Neural cell (in vitro differentiated cells): ENCODE results near the gene CDC37L1.

Source experiments
- EP300 ChIP-seq: fragments of 450-650 bp; conservative IDR thresholded peaks from 2 replicates; pipeline ENCODE4 v1.6.1; 2014; ENCODE audit warnings: antibody characterized with exemption, mild to moderate bottlenecking, moderate library complexity; ENCODE audit not compliant: poor library complexity, severe bottlenecking
- EZH2 ChIP-seq: fragments of 200-600, 300-800 bp; shearing (Covaris generic), sonication (generic); IDR thresholded peaks from 2 replicates; pipeline ENCODE4 v1.6.1; 2014; ENCODE audit warnings: antibody characterized with exemption, low read length, borderline replicate concordance, mild to moderate bottlenecking; ENCODE audit not compliant: insufficient read depth, poor library complexity, severe bottlenecking
- POLR2AphosphoS5 ChIP-seq: IDR thresholded peaks from 2 replicates; pipeline ENCODE4 v1.6.1; 2012
- SMC3 ChIP-seq: fragments of 450-650 bp; conservative IDR thresholded peaks from 2 replicates; pipeline ENCODE4 v1.6.1; 2014; ENCODE audit warnings: antibody characterized with exemption, mild to moderate bottlenecking, moderate library complexity; ENCODE audit not compliant: poor library complexity
- TAF1 ChIP-seq: IDR thresholded peaks from 2 replicates; pipeline ENCODE4 v1.6.1; 2012; ENCODE audit warnings: low read depth
- TF ChIP-seq, protein P1 (sequence below): fragments of 450-650 bp; IDR thresholded peaks from 2 replicates; pipeline ENCODE4 v1.5.1; 2014; ENCODE audit warnings: antibody characterized with exemption, mild to moderate bottlenecking, moderate library complexity; ENCODE audit not compliant: poor library complexity, severe bottlenecking
- TF ChIP-seq, protein P2 (sequence below): IDR thresholded peaks from 2 replicates; pipeline ENCODE4 v1.6.1; 2012; ENCODE audit warnings: borderline replicate concordance

DNA sequence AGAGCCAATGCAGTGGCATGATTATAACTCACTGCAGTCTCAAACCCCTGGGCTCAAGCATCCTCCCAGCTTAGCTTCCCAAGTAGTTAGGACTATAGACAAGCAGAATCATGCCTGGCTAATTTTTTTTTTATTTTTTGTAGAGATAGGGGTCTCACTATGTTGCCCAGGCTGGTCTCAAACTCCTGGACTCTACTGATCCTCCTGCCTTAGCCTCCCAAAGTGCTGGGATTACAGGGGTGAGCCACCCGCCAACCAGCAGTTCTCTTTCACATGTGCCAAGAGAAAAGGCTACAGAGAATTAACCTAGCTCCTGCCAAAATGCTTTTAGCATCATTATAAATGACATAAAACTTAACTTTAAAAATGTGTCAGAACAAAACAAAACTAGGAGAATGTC lies 53.5 kb downstream of the CDC37L1 start:
- TF ChIP-seq EP300 (no peak), SMC3 (no peak), EZH2 (no peak), POLR2AphosphoS5 (no peak), TAF1 (no peak)
- TF ChIP-seq, protein P1, sequence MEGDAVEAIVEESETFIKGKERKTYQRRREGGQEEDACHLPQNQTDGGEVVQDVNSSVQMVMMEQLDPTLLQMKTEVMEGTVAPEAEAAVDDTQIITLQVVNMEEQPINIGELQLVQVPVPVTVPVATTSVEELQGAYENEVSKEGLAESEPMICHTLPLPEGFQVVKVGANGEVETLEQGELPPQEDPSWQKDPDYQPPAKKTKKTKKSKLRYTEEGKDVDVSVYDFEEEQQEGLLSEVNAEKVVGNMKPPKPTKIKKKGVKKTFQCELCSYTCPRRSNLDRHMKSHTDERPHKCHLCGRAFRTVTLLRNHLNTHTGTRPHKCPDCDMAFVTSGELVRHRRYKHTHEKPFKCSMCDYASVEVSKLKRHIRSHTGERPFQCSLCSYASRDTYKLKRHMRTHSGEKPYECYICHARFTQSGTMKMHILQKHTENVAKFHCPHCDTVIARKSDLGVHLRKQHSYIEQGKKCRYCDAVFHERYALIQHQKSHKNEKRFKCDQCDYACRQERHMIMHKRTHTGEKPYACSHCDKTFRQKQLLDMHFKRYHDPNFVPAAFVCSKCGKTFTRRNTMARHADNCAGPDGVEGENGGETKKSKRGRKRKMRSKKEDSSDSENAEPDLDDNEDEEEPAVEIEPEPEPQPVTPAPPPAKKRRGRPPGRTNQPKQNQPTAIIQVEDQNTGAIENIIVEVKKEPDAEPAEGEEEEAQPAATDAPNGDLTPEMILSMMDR: no peak
- TF ChIP-seq, protein P2, sequence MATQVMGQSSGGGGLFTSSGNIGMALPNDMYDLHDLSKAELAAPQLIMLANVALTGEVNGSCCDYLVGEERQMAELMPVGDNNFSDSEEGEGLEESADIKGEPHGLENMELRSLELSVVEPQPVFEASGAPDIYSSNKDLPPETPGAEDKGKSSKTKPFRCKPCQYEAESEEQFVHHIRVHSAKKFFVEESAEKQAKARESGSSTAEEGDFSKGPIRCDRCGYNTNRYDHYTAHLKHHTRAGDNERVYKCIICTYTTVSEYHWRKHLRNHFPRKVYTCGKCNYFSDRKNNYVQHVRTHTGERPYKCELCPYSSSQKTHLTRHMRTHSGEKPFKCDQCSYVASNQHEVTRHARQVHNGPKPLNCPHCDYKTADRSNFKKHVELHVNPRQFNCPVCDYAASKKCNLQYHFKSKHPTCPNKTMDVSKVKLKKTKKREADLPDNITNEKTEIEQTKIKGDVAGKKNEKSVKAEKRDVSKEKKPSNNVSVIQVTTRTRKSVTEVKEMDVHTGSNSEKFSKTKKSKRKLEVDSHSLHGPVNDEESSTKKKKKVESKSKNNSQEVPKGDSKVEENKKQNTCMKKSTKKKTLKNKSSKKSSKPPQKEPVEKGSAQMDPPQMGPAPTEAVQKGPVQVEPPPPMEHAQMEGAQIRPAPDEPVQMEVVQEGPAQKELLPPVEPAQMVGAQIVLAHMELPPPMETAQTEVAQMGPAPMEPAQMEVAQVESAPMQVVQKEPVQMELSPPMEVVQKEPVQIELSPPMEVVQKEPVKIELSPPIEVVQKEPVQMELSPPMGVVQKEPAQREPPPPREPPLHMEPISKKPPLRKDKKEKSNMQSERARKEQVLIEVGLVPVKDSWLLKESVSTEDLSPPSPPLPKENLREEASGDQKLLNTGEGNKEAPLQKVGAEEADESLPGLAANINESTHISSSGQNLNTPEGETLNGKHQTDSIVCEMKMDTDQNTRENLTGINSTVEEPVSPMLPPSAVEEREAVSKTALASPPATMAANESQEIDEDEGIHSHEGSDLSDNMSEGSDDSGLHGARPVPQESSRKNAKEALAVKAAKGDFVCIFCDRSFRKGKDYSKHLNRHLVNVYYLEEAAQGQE: no peak
